IPS-15b (cell line): Measurements from ENCODE around the gene MYOT.
A peak's percentile ranks its signal among the peaks of the same experiment; 100 is the strongest.

Experiments
- H3K27me3 ChIP-seq: one replicate; pipeline ENCODE4 v1.6.1; 2013; ENCODE audit warnings: low read length; ENCODE audit not compliant: control insufficient read depth, insufficient read depth
- H3K36me3 ChIP-seq: one replicate; pipeline ENCODE4 v1.6.1; 2013; ENCODE audit warnings: low read length; ENCODE audit not compliant: control insufficient read depth, insufficient read depth
- H3K4me1 ChIP-seq: one replicate; pipeline ENCODE4 v1.6.1; 2013; ENCODE audit warnings: mild to moderate bottlenecking, low read length; ENCODE audit not compliant: control insufficient read depth, insufficient read depth
- H3K4me3 ChIP-seq: one replicate; pipeline ENCODE4 v1.5.1; 2013; ENCODE audit warnings: low read depth, low read length
- H3K9ac ChIP-seq: one replicate; pipeline ENCODE4 v1.6.1; 2013; ENCODE audit warnings: low read depth, mild to moderate bottlenecking, low read length
- H3K9me3 ChIP-seq: one replicate; pipeline ENCODE4 v1.6.1; 2013; ENCODE audit warnings: mild to moderate bottlenecking, low read length; ENCODE audit not compliant: control insufficient read depth, insufficient read depth

The MYOT gene, protein sequence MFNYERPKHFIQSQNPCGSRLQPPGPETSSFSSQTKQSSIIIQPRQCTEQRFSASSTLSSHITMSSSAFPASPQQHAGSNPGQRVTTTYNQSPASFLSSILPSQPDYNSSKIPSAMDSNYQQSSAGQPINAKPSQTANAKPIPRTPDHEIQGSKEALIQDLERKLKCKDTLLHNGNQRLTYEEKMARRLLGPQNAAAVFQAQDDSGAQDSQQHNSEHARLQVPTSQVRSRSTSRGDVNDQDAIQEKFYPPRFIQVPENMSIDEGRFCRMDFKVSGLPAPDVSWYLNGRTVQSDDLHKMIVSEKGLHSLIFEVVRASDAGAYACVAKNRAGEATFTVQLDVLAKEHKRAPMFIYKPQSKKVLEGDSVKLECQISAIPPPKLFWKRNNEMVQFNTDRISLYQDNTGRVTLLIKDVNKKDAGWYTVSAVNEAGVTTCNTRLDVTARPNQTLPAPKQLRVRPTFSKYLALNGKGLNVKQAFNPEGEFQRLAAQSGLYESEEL

DNA sequence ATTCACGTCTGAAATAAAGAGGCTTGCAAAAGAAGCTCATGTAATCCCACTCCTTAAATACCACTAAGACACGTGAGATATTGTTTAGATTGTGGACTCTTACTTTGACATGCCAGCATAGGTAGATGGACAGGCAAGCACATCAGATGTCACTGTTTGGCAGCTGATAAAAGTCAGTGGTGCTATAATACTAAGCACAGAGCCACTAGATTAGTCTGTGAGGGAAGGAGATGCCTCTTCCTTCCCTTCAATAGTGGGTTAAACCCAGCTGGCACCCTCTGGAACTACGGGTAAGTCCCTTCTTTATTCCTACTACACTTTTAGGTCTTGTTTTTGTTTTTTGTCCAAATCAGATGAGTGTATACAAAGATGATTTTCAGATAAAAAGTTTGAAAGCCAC is at the start of gene MYOT:
MYOT (plus strand) TSS at position 197 of the 400 bp plus-strand sequence. CDS start 2,792 bp downstream, outside the sequence.
- Histone ChIP-seq H3K36me3 (no peaks in the 10 kb centered on the region), H3K4me1 (no peaks in the 10 kb centered on the region), H3K9ac (no peak within 1 kb of the TSS), H3K27me3 (no peaks in the 10 kb centered on the region), H3K9me3 (no peaks in the 10 kb centered on the region), H3K4me3 (no peak within 1 kb of the TSS)

DNA sequence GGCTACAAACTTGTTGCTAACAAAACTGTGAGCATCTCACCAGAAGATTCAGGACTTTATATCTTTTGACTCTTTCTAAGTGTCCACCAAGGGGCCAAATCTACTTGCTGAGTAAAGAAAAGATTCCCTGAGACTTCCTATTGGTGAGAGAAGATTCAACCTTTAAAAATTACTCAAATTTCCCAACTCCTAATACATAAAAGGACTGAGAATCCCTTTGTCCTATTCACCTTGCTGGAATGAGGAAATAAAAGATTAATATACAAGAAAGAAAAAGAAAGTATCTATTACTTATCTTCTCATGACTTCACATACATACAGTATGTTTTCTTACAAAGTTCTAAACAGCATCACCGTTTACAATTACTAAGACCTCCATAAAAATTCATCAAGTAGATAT is 47.9 kb upstream of the MYOT start:
- H3K4me1 ChIP-seq = peaks cover under 1% of the 10 kb centered on the region
- no peaks in the 10 kb centered on the region for H3K9me3 ChIP-seq
- H3K9ac ChIP-seq = no peak overlapping the region
- no peak overlapping the region for H3K4me3 ChIP-seq
- H3K27me3 ChIP-seq = no peaks in the 10 kb centered on the region
- H3K36me3 ChIP-seq = no peaks in the 10 kb centered on the region

DNA sequence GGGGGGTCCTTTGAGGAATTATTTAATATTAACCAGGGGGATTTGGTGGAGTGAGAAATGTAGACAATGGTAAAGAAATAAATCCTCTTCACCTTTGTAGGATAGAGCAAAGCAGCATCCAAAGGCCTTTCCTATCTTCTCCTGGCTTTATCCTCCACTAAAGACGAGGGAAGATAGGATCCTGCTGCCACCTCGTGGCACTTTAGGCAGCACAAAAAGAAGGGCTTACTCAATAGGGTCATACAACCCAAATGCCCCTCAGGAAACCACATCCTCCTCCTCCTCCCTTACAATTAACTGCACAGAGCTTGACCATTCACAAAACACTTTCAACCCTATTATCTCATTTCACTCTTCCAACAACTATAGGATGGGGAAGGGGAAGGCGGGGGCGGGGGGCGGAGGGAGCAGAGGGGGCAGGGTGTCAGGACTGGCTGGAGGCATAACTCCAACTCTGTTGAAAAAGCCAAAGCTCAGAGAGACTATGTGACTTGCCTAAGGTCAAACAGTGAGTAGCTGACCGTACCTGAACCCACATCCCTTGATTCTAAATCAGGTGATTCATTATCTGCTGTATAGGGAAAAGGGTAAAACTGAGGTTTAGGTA is 45.4 kb upstream of the MYOT start:
- Histone ChIP-seq H3K4me3 (no peak overlapping the region), H3K27me3 (no peaks in the 10 kb centered on the region), H3K9ac (no peak overlapping the region), H3K36me3 (no peaks in the 10 kb centered on the region), H3K4me1 (peaks cover 3% of the 10 kb centered on the region), H3K9me3 (no peaks in the 10 kb centered on the region)

DNA sequence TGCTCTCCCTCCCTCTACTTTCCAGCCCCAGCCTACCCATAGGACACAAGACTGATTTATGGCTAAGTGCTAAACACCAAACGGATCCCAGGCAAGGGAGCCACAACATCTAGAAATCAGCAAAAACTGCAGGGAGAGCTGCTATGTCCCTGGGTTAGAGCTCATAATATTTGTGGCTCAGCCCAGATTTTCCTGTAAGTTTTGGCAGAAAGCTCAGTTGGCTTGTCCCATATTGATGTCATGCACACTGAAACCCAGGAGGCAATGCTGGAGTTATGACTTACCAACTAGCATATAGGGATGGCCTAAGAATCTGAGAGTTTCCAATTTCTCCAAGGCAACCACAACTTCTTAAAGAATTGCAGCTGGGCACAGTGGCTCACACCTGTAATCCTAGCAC is 44.7 kb upstream of the MYOT start:
- H3K9ac ChIP-seq = no peak overlapping the region
- H3K36me3 ChIP-seq = no peaks in the 10 kb centered on the region
- H3K4me1 ChIP-seq = peaks cover 3% of the 10 kb centered on the region
- no peak overlapping the region for H3K4me3 ChIP-seq
- H3K9me3 ChIP-seq = no peaks in the 10 kb centered on the region
- no peaks in the 10 kb centered on the region for H3K27me3 ChIP-seq

DNA sequence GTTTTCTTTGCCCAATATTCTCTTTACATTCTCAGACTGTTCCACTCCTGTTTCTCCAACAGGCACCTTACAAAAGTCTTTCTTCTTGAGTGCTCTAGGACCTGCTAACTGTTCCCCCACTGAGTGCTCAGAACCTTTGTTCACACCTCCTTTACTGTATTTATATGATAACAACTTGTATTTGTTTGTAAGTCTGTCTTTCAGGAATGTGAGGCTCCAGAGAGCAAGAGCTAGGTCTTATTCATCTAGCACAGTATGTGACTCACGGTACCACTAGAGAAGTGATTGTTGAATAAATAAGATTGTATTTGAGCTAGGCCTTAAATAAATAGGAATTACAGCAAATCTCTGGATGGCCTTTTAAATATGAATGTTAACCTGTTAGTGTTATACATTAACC is 42.5 kb upstream of the MYOT start:
- Histone ChIP-seq H3K27me3 (no peaks in the 10 kb centered on the region), H3K4me1 (peaks cover 3% of the 10 kb centered on the region), H3K9ac (no peak overlapping the region), H3K4me3 (no peak overlapping the region), H3K36me3 (no peaks in the 10 kb centered on the region), H3K9me3 (no peaks in the 10 kb centered on the region)

DNA sequence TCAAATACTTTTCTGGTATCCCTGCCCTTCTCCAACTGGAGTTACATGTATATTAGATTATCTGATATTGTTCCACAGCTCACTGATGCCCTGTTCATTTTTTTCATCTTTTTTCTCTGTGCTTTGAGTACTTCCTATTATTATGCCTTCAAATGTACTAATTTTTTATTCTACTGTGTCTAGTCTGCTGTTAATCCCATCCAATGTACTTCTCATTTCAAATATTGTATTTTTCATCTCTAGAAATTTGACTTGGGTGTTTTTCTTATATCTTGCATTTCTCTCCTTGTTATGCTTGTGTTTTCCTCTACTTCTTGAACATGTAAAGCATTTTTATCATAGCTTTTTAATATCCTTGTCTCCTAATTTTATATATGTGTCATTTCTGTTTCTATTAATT is 41.6 kb upstream of the MYOT start:
- no peak overlapping the region for H3K9ac ChIP-seq
- H3K27me3 ChIP-seq = no peaks in the 10 kb centered on the region
- no peaks in the 10 kb centered on the region for H3K36me3 ChIP-seq
- H3K9me3 ChIP-seq = no peaks in the 10 kb centered on the region
- H3K4me3 ChIP-seq = no peak overlapping the region
- H3K4me1 ChIP-seq = peaks cover 3% of the 10 kb centered on the region

DNA sequence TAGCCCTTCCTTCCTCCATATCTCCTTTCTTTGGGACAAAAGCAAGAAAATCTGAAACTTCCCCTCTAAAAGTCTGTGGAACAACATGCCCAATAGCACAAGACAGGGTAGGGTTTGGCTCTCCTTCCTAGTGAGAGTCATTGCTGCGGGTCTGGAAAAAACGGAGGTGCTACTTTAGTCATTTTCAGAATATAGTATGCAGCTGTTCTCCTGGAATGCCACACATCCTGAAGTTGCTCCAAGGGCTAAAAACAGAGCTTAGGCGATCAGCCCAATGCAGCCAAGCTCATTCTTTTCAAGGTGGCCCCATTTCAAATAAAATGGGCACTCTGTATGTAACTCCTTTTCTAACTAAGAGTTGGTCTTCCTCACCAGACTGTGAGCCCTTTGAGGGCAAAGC is 39.5 kb upstream of the MYOT start:
- Histone ChIP-seq H3K4me1 (peaks cover 3% of the 10 kb centered on the region), H3K9ac (no peak overlapping the region), H3K27me3 (no peaks in the 10 kb centered on the region), H3K4me3 (no peak overlapping the region), H3K36me3 (no peaks in the 10 kb centered on the region), H3K9me3 (no peaks in the 10 kb centered on the region)

DNA sequence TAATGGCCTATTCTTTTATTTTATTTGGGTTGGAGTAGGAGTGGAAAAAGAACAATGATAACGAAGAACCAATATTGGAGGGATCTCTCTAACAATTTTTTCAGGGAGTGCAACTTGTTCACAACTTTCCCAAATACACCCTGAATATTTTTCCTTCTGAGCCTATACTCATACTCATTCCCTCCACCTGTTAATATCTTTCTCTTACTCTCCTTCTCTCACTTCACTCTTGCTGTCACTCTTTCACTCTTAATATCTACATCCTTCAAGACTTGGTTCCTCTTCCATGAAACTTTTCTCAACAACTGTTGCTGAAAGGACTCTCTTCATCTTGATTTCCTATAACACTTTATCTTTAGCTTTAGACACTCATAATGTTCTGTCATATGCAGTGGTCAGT is 39.0 kb upstream of the MYOT start:
- Histone ChIP-seq H3K4me3 (no peak overlapping the region), H3K4me1 (peaks cover 3% of the 10 kb centered on the region), H3K9ac (no peak overlapping the region), H3K36me3 (no peaks in the 10 kb centered on the region), H3K9me3 (no peaks in the 10 kb centered on the region), H3K27me3 (no peaks in the 10 kb centered on the region)

DNA sequence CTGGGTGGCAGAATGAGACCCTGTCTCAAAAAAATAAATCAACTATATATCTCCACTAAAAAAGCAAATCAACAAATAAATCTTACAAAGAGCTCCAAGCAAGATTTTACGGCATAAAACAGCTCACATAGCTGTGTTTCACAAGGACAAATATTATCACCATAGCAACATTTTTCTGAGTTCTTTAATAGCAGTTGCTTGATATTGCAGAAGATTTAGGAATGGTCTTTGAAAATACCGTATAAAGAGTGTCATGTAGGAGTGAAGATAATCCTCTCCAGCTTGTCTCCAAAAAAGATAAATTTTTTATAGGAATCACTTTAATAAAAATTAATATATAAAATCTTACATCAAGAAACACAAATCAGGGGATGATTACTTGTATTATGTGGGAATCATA is 36.6 kb upstream of the MYOT start:
- no peaks in the 10 kb centered on the region for H3K9me3 ChIP-seq
- no peak overlapping the region for H3K9ac ChIP-seq
- H3K4me3 ChIP-seq = no peak overlapping the region
- no peaks in the 10 kb centered on the region for H3K27me3 ChIP-seq
- no peaks in the 10 kb centered on the region for H3K4me1 ChIP-seq
- no peaks in the 10 kb centered on the region for H3K36me3 ChIP-seq

DNA sequence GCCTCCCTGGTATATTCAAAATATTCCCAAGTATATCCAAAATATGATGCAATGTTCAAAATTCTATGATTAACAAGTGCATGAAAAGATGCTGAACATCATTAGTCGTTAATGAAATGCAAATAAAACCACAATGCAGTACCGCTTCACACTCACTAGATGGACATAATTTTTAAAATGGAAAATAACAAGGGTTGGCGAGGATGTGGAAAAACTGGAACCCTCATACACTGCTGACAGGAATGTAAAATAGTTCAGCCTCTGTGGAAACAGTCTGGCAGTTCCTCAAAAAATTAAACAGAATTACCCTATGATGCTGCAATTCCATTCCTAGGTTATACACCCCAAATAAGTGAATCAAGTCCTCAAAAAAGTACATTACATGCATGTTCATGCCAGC is 36.1 kb upstream of the MYOT start:
- H3K4me3 ChIP-seq = no peak overlapping the region

DNA sequence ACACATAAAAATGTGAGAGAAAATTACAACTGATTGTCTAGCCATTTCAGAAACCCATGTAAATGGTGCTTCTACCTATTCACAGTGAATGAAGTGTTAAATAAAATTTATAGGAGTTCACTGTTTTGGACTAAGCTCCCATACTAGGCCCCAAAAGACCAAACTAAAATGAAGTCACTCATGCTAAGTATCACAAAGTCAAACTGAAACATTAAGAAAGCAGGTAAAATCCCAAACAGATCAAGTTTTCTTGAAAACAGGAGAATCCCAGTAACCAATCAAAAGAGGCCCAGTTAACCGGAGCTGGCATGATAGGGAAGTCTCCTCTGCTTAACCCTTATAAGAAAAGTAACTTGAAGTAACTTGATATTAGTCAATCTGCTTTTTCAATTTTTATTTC is 35.2 kb upstream of the MYOT start:
- no peak overlapping the region for H3K4me3 ChIP-seq
- H3K4me1 ChIP-seq = no peaks in the 10 kb centered on the region
- H3K9ac ChIP-seq = no peak overlapping the region
- H3K36me3 ChIP-seq = no peaks in the 10 kb centered on the region
- H3K27me3 ChIP-seq = no peaks in the 10 kb centered on the region
- H3K9me3 ChIP-seq = no peaks in the 10 kb centered on the region

More for the DNA sequence above, 36.1 kb upstream of the MYOT start:
- no peaks in the 10 kb centered on the region for H3K4me1 ChIP-seq
- no peaks in the 10 kb centered on the region for H3K36me3 ChIP-seq
- H3K27me3 ChIP-seq = no peaks in the 10 kb centered on the region
- H3K9me3 ChIP-seq = no peaks in the 10 kb centered on the region
- H3K9ac ChIP-seq = no peak overlapping the region

DNA sequence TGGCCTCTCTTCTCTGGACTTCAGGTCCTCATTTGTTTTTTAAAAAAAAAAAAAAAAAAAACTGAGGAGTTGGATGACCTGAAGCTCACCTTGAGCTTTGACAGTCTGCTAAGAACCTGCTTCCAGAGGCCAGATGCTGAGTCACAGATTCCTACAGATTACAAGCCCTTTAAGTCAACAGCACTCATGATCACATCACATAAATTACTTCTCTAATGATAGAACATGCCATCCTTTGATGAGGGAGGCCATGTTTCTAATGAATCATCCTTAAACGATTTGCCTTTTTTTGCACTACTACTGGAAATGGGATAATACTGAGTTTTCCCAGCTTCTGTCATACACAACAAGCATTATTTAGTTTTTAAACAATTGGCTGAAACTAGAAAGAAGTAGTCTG is 34.2 kb upstream of the MYOT start:
- Histone ChIP-seq H3K27me3 (no peaks in the 10 kb centered on the region), H3K9ac (peak overlapping the region; percentile 42), H3K4me3 (no peak overlapping the region), H3K4me1 (no peaks in the 10 kb centered on the region), H3K36me3 (no peaks in the 10 kb centered on the region), H3K9me3 (no peaks in the 10 kb centered on the region)
